Measurements from ENCODE around the gene EPX. TPM values are rescaled to one million over a fixed set of nuclear protein-coding genes. Genes with fewer than 3 reads are reported as not detected.
A peak's percentile ranks its signal among the peaks of the same experiment; 100 is the strongest.

Gene EPX
- total and polyA plus RNA-seq, 2 donors from 2014 or later, result 0.19 TPM; not detected in 1

DNA sequence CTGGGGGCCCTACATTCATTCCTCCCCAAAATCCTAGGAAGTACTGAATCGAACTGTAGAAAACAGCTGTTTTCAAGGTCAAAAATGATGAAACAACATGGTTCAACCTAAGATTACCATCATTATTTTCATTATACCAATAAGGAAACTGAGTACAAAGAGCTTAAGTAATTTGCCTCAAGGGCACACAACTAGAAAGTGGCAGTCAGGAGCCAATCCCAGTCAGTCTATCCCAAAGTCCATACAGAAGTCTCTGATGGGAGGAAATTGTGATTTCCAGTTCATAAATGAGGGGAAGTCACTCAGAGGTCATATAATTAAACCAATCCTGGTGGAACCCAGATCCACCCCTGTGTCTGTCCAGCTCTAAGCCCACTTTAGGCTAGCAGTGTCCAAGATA, 54.3 kb downstream of the EPX start:
- no peak overlapping the region for H3K27ac ChIP-seq (ENCODE audit: low read depth in 2 of 2, low read length in 2 of 2)
- intact Hi-C loops (cut with DNase I), result no loop called here
- FAIRE-seq, result no peak
- peaks cover 0 to 2% (median 0%) of the 10 kb centered on the region in 3 donors for H3K4me1 ChIP-seq (ENCODE audit: control insufficient read depth in 2 of 3, insufficient read depth in 2 of 3, low read depth in 1 of 3, low read length in 3 of 3)
- H3K4me3 ChIP-seq (ENCODE audit: low read length in 3 of 3), result no peak overlapping the region
- TF ChIP-seq, protein P1, sequence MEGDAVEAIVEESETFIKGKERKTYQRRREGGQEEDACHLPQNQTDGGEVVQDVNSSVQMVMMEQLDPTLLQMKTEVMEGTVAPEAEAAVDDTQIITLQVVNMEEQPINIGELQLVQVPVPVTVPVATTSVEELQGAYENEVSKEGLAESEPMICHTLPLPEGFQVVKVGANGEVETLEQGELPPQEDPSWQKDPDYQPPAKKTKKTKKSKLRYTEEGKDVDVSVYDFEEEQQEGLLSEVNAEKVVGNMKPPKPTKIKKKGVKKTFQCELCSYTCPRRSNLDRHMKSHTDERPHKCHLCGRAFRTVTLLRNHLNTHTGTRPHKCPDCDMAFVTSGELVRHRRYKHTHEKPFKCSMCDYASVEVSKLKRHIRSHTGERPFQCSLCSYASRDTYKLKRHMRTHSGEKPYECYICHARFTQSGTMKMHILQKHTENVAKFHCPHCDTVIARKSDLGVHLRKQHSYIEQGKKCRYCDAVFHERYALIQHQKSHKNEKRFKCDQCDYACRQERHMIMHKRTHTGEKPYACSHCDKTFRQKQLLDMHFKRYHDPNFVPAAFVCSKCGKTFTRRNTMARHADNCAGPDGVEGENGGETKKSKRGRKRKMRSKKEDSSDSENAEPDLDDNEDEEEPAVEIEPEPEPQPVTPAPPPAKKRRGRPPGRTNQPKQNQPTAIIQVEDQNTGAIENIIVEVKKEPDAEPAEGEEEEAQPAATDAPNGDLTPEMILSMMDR (IDR thresholded peaks at IDR 0.05; ENCODE audit: borderline replicate concordance, extremely low read depth, insufficient read depth), result no peak
- no peak for DNase-seq
- H3K36me3 ChIP-seq (ENCODE audit: control insufficient read depth in 2 of 3, insufficient read depth in 3 of 3, low read length in 3 of 3), result no peaks in the 10 kb centered on the region
- peaks cover 7% of the 10 kb centered on the region for H3K27me3 ChIP-seq (ENCODE audit: control insufficient read depth, insufficient read depth, low read length)
- H3K9me3 ChIP-seq (ENCODE audit: control insufficient read depth in 2 of 3, insufficient read depth in 1 of 3, low read length in 3 of 3), result no peaks in the 10 kb centered on the region
- no peak overlapping the region for H3K9ac ChIP-seq (ENCODE audit: low read length in 3 of 3)

DNA sequence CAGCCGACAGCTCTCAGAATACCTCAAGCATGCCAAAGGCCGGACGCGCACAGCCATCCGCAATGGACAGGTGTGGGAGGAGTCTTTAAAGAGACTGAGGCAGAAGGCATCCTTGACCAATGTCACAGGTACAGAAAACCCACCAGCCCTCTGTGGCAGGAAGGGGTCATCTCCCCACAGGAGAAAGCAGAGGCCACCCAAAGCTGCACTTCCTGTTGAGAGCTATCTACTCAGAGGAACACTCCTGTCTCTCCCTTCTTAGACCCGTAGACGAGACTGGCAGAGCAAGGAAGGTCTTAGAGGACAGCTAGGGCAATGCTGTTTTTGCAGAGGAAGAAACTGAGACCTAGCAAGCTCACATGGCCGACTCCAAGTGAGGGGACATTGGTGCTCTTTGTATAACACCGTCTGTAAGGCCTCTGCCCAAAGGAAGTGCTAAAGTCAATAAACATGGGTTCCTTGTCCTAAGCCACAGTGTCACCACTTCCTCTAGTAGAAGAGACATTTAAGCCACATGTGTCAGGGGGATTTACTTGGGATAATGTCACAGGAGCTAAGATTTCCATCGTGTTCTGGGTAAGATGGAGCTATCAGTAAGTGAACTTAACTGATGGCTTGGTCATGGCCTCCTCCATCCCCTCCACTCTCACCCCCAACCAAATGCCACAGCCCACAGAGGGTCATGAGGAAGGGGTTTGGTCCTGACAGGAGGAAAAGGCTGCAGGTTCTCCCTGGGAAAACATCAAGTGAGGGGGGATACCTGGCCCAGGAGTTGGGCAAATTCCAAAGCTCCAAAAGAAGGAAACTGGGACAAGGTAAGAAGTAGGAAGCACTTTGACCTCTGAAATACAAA, 55.2 kb downstream of the EPX start:
- FAIRE-seq (no peak), DNase-seq (no peak)
- Histone ChIP-seq H3K4me1 (ENCODE audit: control insufficient read depth in 2 of 3, insufficient read depth in 2 of 3, low read depth in 1 of 3, low read length in 3 of 3) (peaks cover 0 to 2% (median 0%) of the 10 kb centered on the region in 3 donors), H3K9me3 (ENCODE audit: control insufficient read depth in 2 of 3, insufficient read depth in 1 of 3, low read length in 3 of 3) (no peaks in the 10 kb centered on the region), H3K36me3 (ENCODE audit: control insufficient read depth in 2 of 3, insufficient read depth in 3 of 3, low read length in 3 of 3) (no peaks in the 10 kb centered on the region), H3K4me3 (ENCODE audit: low read length in 3 of 3) (no peak overlapping the region), H3K27me3 (ENCODE audit: control insufficient read depth, insufficient read depth, low read length) (peaks cover 7% of the 10 kb centered on the region), H3K27ac (ENCODE audit: low read depth in 2 of 2, low read length in 2 of 2) (no peak overlapping the region), H3K9ac (ENCODE audit: low read length in 3 of 3) (no peak overlapping the region)
- intact Hi-C loops (cut with DNase I), result no loop called here
- TF ChIP-seq, protein P1 (IDR thresholded peaks at IDR 0.05; ENCODE audit: borderline replicate concordance, extremely low read depth, insufficient read depth), result no peak

DNA sequence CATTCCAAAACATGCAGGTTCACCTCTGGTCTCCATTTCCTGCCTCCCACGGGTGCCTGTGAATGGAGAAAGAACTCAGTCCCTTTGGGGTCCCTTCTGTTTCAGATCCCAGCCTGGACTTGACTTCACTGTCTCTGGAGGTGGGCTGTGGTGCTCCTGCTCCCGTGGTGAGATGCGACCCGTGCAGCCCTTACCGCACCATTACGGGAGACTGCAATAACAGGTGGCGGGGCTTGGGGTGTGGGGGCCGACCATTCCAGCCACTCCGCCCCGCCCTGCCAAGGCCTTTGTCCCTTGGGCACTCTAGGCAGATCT, 56.4 kb downstream of the EPX start:
- no peaks in the 10 kb centered on the region for H3K9me3 ChIP-seq (ENCODE audit: control insufficient read depth in 2 of 3, insufficient read depth in 1 of 3, low read length in 3 of 3)
- H3K4me3 ChIP-seq (ENCODE audit: low read length in 3 of 3), result peak overlapping the region in 1 of 3 donors; percentile 64
- DNase-seq (peak in 1 of 5 donors; percentile 7), FAIRE-seq (no peak)
- H3K27me3 ChIP-seq (ENCODE audit: control insufficient read depth, insufficient read depth, low read length), result peaks cover 7% of the 10 kb centered on the region
- intact Hi-C loops (cut with DNase I), result no loop called here
- H3K36me3 ChIP-seq (ENCODE audit: control insufficient read depth in 2 of 3, insufficient read depth in 3 of 3, low read length in 3 of 3), result no peaks in the 10 kb centered on the region
- TF ChIP-seq, protein P1 (IDR thresholded peaks at IDR 0.05; ENCODE audit: borderline replicate concordance, extremely low read depth, insufficient read depth), result no peak
- no peak overlapping the region for H3K9ac ChIP-seq (ENCODE audit: low read length in 3 of 3)
- H3K4me1 ChIP-seq (ENCODE audit: control insufficient read depth in 2 of 3, insufficient read depth in 2 of 3, low read depth in 1 of 3, low read length in 3 of 3), result peaks cover 0 to 2% (median 0%) of the 10 kb centered on the region in 3 donors
- no peak overlapping the region for H3K27ac ChIP-seq (ENCODE audit: low read depth in 2 of 2, low read length in 2 of 2)

Measured in kidney (tissue), 14 donors.